HG03066 (cell line): Measurements from ENCODE around the gene AGPAT1.
"Not testable (repeated sequence)": the region's sequence is repeated elsewhere in the genome, so short reads cannot be mapped to it uniquely, and the experiment has no call there.

Experiments
- ATAC-seq: cut with Tn5 transposase; IDR thresholded peaks from one replicate; pipeline ENCODE4 v1.9.1; 2021; ENCODE audit warnings: low read depth; ENCODE audit not compliant: unreplicated experiment

The AGPAT1 gene, protein sequence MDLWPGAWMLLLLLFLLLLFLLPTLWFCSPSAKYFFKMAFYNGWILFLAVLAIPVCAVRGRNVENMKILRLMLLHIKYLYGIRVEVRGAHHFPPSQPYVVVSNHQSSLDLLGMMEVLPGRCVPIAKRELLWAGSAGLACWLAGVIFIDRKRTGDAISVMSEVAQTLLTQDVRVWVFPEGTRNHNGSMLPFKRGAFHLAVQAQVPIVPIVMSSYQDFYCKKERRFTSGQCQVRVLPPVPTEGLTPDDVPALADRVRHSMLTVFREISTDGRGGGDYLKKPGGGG

DNA sequence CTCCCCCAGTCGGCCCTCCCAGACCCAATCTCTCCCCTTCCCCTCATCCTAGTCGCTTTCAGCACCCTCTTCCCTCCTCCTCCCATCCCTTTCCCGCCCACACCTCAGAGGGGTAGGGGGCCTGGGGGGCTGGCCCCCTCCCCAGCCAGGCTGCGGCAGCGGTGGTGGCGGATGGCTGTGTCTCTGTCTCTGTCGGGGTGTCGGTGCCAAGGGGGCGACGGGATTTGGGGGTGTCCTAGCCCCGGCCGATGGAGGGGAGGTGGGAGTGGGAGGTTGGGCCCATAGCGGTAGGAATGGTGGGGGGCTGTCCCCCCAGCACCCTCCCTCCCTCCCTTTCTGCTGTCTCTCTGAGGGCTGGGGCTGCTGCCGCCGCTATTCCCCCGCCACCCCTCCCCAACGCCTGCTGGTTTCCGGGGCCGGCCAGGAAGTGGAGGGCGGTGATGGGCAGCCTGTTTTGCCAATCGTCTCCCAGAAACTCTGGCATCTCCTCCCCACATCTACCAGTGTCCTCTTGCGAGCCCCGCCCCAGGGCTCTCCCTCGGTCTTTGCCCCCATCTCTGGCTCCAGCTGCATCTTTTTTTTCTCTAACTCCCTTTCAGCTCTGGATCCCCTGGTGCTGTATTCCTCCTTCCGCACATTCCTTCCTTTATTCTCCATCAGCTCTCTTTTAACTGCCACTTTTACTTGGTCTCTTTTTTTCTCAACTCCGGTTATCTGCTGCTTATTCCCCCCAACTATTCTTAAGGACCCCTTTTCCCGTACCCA is at the start of gene AGPAT1:
Gene AGPAT1 (minus strand): TSS at position 374 of the 765 bp plus-strand sequence. CDS start 4,588 bp downstream, outside the sequence.
- ATAC-seq = no peak

DNA sequence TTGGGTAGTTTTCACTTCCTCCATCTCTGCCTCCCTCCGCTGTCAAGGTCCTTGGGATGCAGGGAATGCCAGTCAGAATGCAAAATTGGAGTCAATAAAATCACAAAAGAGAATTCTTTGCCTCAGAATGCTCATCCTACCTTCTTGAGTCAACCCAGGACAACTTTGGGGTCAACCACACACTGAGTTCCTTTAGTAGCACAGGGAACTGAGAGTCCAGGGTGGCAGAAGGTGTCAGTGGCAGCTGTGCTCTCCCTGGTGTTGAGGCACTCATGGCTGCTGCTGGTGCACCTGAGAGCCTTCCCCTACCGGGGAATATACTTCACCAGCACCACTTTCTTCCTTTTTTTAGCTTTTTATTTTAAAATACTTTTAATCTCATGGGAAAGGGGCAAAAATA is 48.8 kb upstream of the AGPAT1 start:
- ATAC-seq = no peak

DNA sequence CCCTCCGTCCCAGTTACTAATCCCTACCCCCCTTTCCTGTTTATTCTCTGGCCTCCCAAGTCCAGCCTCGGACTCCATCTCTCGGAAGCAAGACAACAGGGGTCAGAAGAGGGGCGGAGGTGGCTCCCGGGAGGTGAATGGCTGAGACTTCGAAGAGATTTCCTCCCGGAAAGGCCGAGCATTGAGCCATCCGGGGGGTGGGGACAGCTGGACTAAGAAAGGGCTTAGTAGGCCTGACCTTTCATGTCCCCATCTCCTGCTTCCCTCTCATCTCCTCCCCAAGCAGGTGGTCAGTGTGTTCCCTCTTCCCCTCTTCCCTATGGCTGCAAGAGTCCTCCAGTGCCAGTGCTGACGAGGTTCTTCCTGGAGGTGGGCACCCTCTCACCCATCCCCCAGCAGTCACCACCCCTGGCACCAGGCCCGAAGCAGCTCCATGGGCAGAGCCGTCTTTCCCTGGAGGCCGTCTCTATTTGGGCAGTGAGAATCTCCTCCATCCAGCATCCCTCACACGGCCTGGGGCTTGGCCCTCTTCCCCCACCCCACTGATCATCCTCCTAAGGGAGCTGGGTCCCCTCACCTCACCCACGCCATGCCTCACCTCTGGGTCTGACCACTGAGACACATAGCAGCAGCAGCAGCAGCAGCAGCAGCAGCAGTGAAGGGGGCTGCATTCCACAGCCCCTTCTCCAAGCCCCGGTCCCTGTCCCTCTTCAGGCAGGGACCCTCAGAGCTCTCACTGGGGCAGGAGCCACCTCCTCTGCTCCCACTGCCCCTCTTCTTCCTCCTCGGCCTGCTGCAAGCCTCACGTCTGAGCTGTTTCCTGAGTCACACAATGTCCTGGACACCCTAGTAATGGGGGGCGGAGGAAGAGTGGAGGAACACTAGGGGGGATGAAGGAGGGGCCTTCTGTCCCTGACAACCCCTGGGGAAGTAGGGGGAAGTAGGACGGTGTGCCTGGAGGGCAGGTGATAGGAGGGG is 47.7 kb upstream of the AGPAT1 start, which contains the start of gene NOTCH4:
Gene NOTCH4 (minus strand): TSS at position 810 of the 978 bp plus-strand sequence. CDS start 139 bp downstream, at position 671.
- no peak for ATAC-seq

DNA sequence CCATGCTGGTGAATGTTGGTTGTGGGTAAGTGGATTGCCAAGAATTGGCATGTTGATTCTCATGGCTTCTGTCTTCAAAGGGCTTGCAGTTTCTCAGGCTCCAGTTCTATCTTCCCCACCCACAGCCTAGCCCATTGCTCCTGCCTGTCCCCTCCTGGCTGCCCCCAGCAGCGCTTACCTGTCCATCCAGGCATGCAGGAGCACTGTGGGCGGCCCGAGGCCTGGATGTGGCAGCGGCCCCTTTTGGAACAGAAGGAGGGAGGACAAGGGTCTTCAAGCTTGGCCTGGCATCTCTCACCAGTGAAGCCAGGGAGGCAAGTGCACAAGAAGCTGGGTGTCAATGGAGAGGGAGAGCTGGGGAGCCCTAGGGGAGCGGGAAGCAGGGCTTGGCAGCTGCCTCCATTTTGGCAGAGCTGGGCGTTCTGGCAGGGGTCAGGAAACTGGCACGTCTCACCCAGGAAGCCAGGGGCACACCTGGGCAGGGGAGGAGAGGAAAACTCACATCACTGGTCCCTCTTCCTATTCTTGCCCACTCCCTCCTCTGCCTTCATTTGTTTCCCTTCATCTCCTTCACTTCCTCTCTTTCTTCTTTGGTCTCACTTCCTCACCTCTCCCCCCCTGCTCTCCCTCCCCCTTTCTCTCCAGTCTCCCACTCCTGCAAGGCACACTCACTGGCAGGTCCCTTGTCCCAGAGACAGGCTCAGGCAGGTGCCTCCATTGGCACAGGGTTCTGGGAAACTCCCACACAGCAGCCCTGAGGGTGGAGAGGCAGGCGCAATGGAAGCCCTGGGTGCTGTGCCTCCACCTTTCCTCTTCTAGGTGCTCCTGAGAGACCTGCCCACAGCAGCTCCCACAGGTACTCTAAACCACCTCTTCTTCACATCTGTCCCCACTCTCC is 46.7 kb upstream of the AGPAT1 start:
- no peak for ATAC-seq

DNA sequence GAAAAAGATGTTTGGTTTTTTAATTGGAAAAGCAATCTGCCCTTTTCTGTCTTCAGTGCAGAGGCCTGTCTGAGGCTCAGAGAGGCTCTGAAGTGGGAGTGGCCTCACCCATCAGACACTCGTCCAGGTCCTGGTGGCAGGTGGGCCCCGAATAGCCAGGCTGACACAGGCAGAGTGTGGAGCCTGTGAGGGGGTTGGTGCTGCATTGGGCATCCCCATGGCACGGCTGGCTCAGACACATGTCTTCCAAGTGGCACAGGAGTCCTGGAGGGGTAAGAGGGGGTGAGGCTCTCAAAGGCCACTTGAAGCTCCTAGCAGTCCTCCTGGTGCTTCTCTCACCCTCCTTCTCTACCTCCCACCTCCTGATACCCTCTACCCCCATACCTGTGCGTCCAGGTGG is 44.1 kb upstream of the AGPAT1 start:
- no peak for ATAC-seq

DNA sequence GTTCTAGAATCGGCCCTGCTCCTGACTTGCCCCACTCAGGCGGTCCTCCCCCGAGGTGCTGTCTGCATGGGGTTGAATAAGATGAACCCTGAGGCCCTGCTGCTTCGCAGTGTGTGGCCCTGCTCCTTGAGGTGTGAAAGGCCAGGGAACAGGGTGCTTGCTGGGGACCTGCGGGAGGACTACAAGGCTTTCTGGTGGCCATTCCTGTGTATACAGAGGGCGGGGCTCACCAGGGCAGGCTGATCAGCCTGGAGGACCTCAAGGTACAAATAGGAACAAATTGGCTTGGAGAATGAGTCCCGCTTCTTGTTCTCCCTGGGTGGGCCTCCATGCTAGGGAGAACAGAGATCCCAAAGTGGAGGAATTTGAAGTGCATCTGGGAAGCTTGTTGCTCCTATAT is 42.3 kb upstream of the AGPAT1 start:
- ATAC-seq = no peak

DNA sequence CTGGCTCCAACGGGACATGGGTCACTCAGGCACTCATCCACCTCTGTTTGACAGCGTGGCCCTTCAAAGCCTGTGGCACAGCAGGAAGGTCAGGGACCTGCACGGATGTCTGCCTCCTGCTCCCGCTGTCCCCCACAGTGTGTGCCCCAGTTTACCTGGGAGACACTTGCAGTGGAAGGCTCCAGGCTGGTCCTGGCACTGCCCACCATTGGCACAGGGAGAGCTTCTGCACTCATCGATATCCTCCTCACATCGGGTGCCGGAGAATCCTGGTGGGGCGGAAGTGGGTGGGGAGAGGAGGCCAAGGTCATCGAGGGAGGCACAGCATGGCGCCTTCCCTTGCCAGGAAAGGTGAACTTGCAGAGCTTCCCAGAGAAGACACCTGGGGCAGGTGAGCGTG is 41.1 kb upstream of the AGPAT1 start:
- no peak for ATAC-seq

DNA sequence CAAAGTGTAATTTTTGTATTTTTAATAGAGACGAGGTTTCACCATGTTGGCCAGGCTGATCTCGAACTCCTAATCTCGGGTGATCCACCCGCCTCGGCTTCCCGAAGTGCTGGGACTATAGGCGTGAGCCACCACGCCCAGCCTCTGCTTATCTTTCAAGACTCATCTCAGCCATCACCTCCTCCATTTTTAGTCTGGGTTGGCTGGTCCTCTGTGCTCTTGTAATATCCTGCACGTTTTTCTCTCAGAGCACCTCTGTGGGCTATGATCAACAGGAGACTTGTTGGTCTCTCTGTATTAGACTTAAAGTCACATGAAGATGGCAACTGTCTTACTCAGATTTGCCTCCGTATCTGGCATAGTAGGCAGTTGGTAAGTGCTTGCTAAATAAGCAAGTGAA is 40.4 kb upstream of the AGPAT1 start:
- no peak for ATAC-seq

DNA sequence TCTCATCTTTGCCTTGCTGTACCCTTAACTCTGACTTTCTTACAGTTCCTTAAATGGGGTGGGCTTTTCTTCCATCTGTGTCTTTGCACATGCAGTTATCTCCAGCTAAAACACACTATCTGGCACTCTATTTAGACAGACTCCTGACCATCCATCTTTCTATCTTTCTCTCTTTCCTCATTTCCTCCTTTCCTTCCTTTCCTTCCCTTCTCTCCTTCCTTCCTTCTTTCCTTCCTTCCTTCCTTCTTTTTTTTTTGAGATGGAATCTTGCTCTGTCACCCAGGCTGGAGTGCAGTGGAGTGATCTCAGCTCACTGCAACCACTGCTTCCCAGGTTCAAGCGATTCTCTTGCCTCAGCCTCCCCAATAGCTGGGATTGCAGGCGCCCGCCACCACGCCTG is 39.7 kb upstream of the AGPAT1 start:
- ATAC-seq = no peak

DNA sequence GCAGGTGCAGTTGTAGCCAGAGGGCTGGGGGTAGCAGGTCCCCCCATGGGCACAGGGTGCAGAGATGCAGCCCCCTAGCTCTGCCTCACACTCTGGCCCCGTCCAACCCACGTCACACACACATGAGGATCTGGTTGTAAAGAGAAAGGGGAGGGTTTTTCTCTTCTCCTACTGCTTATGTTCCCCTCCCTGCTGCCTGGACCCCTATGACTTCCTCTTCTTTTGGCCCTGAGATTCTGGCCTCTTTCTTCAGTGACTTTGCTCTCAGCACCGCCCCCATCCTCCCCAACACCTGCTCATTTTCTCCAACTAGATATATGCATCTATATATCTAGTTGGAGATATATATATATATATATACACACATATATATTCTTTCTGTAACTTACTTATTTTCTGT is 38.2 kb upstream of the AGPAT1 start:
- no peak for ATAC-seq

DNA sequence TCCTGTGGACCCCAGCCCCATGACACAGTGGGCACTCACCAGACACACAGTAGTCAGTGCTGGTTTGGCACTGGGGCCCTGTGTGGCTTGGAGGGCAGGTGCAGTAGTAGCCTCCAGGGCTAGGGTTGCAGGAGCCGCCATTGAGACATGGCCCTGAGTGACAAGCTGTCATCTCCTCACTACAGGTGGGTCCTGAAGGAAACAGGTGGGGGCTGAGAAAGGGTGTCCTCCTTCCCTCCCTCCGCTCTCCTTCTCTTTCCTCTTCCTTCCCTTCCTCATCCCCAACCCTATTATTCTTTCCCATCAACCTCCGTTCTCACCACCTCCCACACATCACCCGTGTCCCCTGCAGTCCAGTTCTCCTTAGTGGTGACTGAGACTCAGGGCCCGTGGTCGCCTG is 37.8 kb upstream of the AGPAT1 start:
- ATAC-seq = no peak

DNA sequence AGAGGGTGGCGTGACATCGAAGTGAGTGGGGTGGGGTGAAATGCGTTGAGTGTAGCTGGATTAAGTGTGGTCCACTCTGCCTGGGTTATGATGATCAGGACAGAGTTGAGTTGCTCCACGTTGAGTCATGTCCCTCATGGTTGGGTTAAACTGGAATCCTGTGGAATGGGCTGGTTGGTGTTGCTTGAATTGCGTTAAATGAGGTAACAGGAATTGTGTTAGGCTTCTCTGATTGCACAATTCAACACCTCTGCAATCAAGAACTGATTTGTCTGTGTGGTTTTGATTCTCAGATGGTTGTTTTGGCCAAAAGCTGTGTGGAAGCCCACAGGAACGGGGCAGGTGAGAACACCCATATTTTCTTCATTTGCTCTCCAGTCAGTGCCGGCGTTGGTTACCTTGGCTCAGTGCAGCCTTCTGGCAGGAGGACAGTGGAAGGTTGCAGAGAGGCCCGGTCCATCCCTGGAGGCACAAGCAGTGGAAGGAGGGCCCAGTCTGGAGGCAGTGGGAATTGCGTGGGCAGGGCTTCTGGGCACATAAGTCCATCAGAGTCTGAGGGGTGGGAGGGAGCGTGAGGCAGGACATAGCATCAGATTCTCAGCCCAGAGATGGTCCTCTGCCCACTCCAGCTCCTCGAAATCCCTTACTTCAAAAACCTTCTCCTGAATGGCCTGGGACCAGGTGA is 36.3 kb upstream of the AGPAT1 start:
- no peak for ATAC-seq

DNA sequence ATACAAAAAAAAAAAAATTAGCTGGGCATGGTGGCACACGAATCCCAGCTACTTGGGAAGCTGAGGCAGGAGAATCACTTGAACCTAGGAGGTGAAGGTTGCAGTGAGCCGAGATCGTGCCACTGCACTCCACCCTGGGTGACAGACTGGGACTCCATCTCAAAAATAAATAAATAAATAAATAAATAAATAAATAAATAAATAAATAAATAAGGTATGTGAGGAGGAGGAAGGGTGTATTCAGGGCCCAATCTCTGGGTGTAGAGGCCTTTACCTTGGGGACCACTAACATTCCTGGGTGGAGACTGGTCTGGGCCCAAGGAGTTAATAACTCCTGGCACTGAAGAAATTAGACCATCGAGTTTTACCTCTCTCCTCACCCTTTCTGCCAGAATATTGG is 35.5 kb upstream of the AGPAT1 start:
- ATAC-seq = not testable (repeated sequence)

DNA sequence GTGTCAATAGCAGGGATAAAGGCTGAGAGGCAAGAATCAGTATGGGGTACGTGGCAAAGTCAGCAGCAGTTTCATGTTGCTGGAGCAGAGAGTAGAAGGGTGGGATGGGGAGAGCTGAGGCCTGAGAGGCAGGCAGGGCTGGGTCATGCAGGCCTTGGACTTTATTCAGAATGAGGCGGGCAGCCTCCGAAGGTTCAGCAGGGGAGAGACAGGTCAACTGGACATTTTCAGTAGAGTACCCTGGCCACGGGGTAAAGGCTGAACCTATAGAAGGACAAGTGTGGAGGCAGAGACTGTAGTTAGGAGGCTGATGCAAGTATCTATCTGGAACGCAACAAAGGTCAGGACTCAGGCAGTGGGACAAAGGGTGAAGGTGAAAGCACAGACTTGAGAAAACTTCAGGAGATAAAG is 34.3 kb upstream of the AGPAT1 start:
- no peak for ATAC-seq

DNA sequence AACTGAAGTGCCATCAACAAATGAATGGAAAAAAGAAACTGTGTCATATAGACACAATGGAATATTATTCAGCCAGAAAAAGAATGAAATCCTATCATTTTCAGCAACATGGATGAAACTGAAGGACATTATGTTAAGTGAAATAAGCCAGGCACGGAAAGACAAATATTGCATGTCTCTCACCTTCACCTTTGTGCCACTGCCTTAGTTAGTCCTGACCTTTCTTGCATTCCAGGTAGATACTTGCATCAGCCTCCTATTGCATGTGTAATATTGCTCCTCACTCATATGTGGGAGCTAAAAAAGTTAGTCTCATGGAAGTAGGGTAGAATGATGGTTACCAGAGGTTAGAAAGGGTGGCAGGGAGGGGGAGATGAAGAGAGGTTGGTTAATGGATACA is 33.1 kb upstream of the AGPAT1 start:
- no peak for ATAC-seq

DNA sequence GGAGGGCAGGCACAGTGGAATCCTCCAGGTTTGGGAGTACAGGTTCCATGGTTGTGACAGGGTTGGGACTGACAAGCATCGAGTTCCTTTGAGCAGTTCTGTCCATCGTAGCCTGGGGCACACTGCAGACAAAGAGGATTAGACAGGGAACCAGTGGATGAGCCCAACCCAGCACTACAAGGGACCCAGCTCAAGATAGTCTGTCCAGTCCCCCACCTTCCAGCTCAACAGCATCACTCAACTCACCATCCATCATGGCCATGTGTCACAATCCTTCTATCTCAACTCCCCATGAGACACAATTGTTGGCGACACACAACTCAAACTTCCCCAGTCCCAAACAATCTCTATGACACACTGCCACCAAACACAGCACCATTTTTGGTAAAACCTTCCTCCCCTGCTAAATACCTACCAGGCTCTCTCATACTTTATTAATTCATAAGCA is 28.4 kb upstream of the AGPAT1 start:
- no peak for ATAC-seq

DNA sequence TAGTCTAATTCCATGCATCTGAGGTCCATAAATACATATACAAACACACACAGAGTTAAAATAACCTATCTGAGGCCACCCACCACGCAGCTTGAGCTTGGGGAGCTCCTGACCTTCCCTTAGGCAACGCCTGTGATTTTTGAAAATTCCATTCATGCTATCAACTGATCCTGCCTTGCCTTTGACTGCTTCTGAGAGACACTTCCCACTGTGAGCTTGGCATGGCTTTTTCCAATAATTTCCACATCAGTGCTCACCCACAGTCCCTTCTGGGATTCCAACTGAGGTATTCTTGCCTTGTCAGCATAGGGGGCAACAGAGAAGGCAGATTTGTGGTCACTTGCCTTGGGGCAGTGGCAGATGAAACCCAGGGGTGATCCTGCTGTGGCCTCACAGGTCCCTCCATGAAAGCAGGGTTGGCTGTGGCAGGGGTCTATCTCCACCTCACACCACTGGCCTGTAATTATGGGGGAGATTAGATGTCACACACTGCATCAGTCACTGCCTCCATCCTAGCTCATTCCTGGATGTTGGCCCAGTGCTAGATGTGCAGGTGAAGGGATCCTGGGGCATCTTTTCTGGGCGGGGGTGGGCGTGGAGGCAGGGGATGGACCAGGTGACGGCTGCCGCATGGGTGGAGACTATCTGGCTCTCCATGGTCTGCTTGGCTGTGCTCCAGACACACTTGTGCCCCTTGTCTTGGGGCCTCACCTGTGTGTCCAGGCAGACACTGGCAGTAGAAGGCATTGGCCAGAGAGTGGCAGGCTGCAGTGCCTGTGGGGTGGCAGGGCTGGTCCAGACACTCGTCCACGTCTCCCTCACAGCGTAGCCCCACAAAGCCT is 27.8 kb upstream of the AGPAT1 start:
- ATAC-seq = no peak

DNA sequence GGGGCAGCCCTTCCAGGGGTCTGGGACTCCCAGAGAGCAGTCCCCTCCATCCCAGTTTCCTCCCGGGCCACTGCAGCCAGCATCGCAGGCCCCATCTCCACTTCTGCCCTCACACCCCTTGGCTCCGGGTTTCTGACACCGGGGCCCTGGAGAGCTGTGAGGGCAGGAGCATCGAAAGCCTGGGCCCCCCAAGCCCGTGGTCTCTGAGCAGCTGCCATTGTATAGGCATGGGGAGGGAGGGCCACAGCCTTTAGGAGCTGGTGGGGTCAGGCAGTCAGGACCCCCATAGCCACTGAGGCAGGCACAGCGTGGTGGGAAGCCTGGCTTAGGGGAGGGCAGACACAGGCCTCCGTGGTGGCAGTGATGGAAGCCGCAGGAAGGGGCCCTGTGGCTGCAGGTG is 26.3 kb upstream of the AGPAT1 start:
- no peak for ATAC-seq
